H1 (cell line): ENCODE results near the gene WRAP73. TPM values are rescaled to one million over a fixed set of nuclear protein-coding genes. Genes with fewer than 3 reads are reported as not detected.

Source experiments
- BCL11A ChIP-seq, 2 experiments: IDR thresholded peaks; one replicate each; pipeline ENCODE4 v1.6.1; 2011; ENCODE audit warnings: low read depth in 2 of 2, low read length in 2 of 2, mild to moderate bottlenecking in 2 of 2
- CHD2 ChIP-seq: IDR thresholded peaks from 2 replicates; pipeline ENCODE4 v1.6.1; 2012; ENCODE audit warnings: low read length, improper control_type of control experiment
- polyA plus RNA-seq, 7 experiments: library from polyadenylated mRNA; depleted of rRNA in 3 of 7; stranded (reverse) in 5 of 7; unstranded in 2 of 7; fragments of >200 nt in 5 of 7; fragments of 200-250 nt in 2 of 7; gene quantifications; 1 replicate in 5 of 7; 2 replicates in 1 of 7; 4 replicates in 1 of 7; pipeline versions ENCODE4 v1.2.1 to v1.2.3, GENCODE V29; 2011 to 2013; ENCODE audit warnings: missing spikeins in 2 of 7, mixed read lengths in 2 of 7
- total RNA-seq: library from RNA; stranded (reverse); fragmentation: NEBNext Ultra II Directional; extraction: Animal tissue kit (Norgen Biotek cat#: 25700); gene quantifications from 2 replicates; pipeline ENCODE4 v1.2.1, GENCODE V29; 2021

Gene WRAP73
- total and polyA plus RNA-seq, 2 of the 8 experiments (the other 6 are each of a cell fraction or from before 2014, with no cell fraction given): 30.3 to 50.7 TPM

DNA sequence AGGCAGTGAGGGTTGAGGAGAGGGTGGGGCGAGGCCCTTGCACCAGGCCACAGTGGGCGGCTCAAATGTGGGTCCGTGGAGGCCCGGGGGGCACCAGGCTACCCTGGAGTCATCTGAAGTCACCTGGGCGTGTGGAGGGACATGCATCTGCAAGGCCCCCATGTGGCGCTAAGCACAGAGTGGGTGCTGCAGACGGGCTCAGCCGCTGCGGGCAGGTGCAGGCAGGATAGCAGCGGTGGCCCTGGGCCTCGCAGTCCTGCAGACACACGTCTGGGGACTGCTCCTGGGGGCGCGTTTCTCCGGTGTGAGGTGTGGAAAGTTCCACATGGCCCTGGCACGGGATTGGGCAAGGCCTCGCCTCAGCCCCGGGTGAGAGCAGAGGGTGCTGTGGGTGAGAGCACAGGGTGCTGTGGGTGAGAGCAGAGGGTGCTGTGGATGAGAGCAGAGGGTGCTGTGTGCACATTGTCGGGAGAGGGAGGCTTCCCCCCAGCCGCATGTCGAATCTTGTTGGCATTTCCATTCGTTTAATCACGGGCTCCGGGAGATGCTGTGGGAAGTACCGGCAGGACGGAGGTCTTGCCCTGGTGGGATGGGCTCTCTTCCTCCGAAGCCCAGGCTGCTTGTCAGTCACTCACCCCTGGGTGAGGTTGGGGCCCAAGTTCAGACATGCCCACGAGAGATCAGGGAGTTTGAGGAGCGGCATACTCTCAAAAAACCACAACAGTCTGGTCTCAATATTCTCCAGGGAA lies 48.9 kb upstream of the WRAP73 start (continued):
- TF ChIP-seq CHD2 (no peak), BCL11A (IDR thresholded peaks at IDR 0.05; ENCODE audit: low read depth in 2 of 2, low read length in 2 of 2) (no peak)
